K562 (cell line): ENCODE data around the gene PIP5K1B. TPM values are rescaled to one million over a fixed set of nuclear protein-coding genes. Genes with fewer than 3 reads are reported as not detected.
A peak's percentile ranks its signal among the peaks of the same experiment; 100 is the strongest.

Experiments
- ATAC-seq: fragments of 200-7000 bp; cut with Tn5 transposase; 3 replicates; pipeline ENCODE4 v1.9.1; 2020; ENCODE audit warnings: moderate library complexity
- BruUV-seq: library from RNA; stranded (reverse); fragments of 400-500 nt; replicated peaks from 2 replicates; lab custom pipeline; 2021; lab: Mats Ljungman, UMichigan
- CTCF ChIA-PET: fragments of 300-600 bp; formaldehyde crosslinking; extraction: SDS; loops from one replicate; lab custom pipeline; 2021; ENCODE audit warnings: low intra/inter-chr PET ratio; lab: Yijun Ruan, JAX
- POLR2A ChIA-PET: fragments of 300-600, 350-650 bp; sonication (Branson Sonifier 250); formaldehyde crosslinking; extraction: SDS; loops from one replicate; lab custom pipeline; 2021; ENCODE audit warnings: antibody characterized with exemption, inconsistent platforms; lab: Yijun Ruan, JAX
- DNase-seq, 4 experiments: peaks; one replicate each; pipeline versions ENCODE4 v3.0.0 to v3.0.0-alpha.2; 2011 to 2018; ENCODE audit warnings: low spot score in 3 of 4, mixed read lengths in 3 of 4; ENCODE audit errors: extremely low read depth in 1 of 4
- FAIRE-seq: peaks from 2 replicates; lab custom pipeline; 2011; peaks lifted over from hg19 to GRCh38; lab: Jason Lieb, UNC
- H2AFZ ChIP-seq: 2 replicates; pipeline ENCODE4 v1.6.0; 2011; ENCODE audit warnings: low read depth, low read length, control low read depth, inconsistent platforms
- H3K27ac ChIP-seq: fragments of 200-600 bp; 3 replicates; pipeline ENCODE4 v1.8.0; 2011; ENCODE audit warnings: low read depth, mild to moderate bottlenecking, control low read depth, inconsistent platforms, low read length, moderate library complexity, mixed read lengths; ENCODE audit errors: extremely low read depth
- H3K27me3 ChIP-seq, 2 experiments: fragments of 300-600 bp in 1 of 2; 2 replicates in 1 of 2; 3 replicates in 1 of 2; pipeline versions ENCODE4 v1.6.0 to v1.8.0; 2011; ENCODE audit warnings: inconsistent platforms in 2 of 2, low read length in 2 of 2, mild to moderate bottlenecking in 1 of 2, mixed read lengths in 1 of 2, moderate library complexity in 1 of 2; ENCODE audit not compliant: control insufficient read depth in 2 of 2, insufficient read depth in 2 of 2
- H3K36me3 ChIP-seq: fragments of 300-600 bp; 3 replicates; pipeline ENCODE4 v1.8.0; 2011; ENCODE audit warnings: mild to moderate bottlenecking, low read length, inconsistent platforms; ENCODE audit not compliant: control insufficient read depth, insufficient read depth
- H3K4me1 ChIP-seq, 2 experiments: fragments of 200-600 bp in 1 of 2; replicated peaks in 1 of 2; 2 replicates in 1 of 2; 3 replicates in 1 of 2; pipeline versions ENCODE4 v1.5.1 to v1.8.0; 2011; ENCODE audit warnings: inconsistent platforms in 2 of 2, low read length in 2 of 2, mild to moderate bottlenecking in 1 of 2, mixed read lengths in 1 of 2, moderate library complexity in 1 of 2; ENCODE audit not compliant: control insufficient read depth in 2 of 2, insufficient read depth in 2 of 2
- H3K4me2 ChIP-seq: 2 replicates; pipeline ENCODE4 v1.6.1; 2011; ENCODE audit warnings: low read length, control low read depth, inconsistent platforms, mixed read lengths; ENCODE audit not compliant: insufficient read depth
- H3K4me3 ChIP-seq: fragments of 200-600 bp; sonication (generic), shearing (Covaris generic); 2 replicates; pipeline ENCODE4 v1.5.1; 2016; ENCODE audit warnings: control low read depth, inconsistent platforms
- H3K79me2 ChIP-seq: fragments of 200-600 bp; 3 replicates; pipeline ENCODE4 v1.8.0; 2011; ENCODE audit warnings: low read length, inconsistent platforms; ENCODE audit not compliant: control insufficient read depth, insufficient read depth
- H3K9ac ChIP-seq, 2 experiments: 2 replicates each; pipeline versions ENCODE4 v1.6.0 to v1.6.1; 2011; ENCODE audit warnings: low read depth in 2 of 2, low read length in 2 of 2, control low read depth in 1 of 2, inconsistent platforms in 1 of 2, mild to moderate bottlenecking in 1 of 2, mixed read lengths in 1 of 2; ENCODE audit not compliant: insufficient read depth in 1 of 2
- H3K9me1 ChIP-seq: one replicate; pipeline ENCODE4 v1.6.0; 2011; ENCODE audit warnings: inconsistent platforms, mild to moderate bottlenecking, low read length, moderate library complexity; ENCODE audit not compliant: control insufficient read depth, insufficient read depth
- H3K9me3 ChIP-seq: replicated peaks from 2 replicates; pipeline ENCODE4 v1.5.1; 2011; ENCODE audit warnings: low read depth, low read length, inconsistent platforms; ENCODE audit not compliant: control insufficient read depth, insufficient read depth
- H4K20me1 ChIP-seq: replicated peaks from 2 replicates; pipeline ENCODE4 v1.6.1; 2011; ENCODE audit warnings: low read length, inconsistent platforms, mixed read lengths; ENCODE audit not compliant: control insufficient read depth, insufficient read depth
- BRF1 ChIP-seq: IDR thresholded peaks from 3 replicates; pipeline ENCODE4 v1.6.1; 2011; ENCODE audit warnings: borderline replicate concordance, mild to moderate bottlenecking; ENCODE audit not compliant: insufficient read length; ENCODE audit errors: extremely low read depth
- CBFB ChIP-seq: sonication (generic); formaldehyde crosslinking; IDR thresholded peaks from 2 replicates; pipeline ENCODE4 v1.4.0; 2020; ENCODE audit warnings: mild to moderate bottlenecking, missing genetic modification reagents
- CBX2 ChIP-seq: fragments of 200-600 bp; sonication (generic); IDR thresholded peaks from one replicate; pipeline ENCODE4 v1.6.1; 2012; ENCODE audit warnings: mild to moderate bottlenecking, low read length, inconsistent platforms; ENCODE audit not compliant: insufficient read depth, poor library complexity, severe bottlenecking
- CREB3L1 ChIP-seq: fragments of 450-650 bp; IDR thresholded peaks from 2 replicates; pipeline ENCODE4 v1.6.1; 2014; ENCODE audit warnings: low read depth, mild to moderate bottlenecking, moderate library complexity, borderline replicate concordance
- MEIS2 ChIP-seq: fragments of 450-650 bp; IDR thresholded peaks from 2 replicates; pipeline ENCODE4 v1.6.1; 2014; ENCODE audit warnings: mild to moderate bottlenecking; ENCODE audit not compliant: partially characterized antibody
- SMARCE1 ChIP-seq: fragments of 450-650 bp; IDR thresholded peaks from 2 replicates; pipeline ENCODE4 v1.7.1; 2016; ENCODE audit warnings: mild to moderate bottlenecking
- ZNF184 ChIP-seq: sonication (generic); formaldehyde crosslinking; IDR thresholded peaks from 2 replicates; pipeline ENCODE4 v1.5.0; 2020; ENCODE audit warnings: missing genetic modification reagents
- ZNF197 ChIP-seq: fragments of 200-800 bp; sonication (Bioruptor generic); IDR thresholded peaks from 2 replicates; pipeline ENCODE4 v1.6.1; 2016; ENCODE audit warnings: low read depth, missing genetic modification characterization, missing compliant biosample characterization
- ZNF395 ChIP-seq: fragments of 200-800 bp; sonication (Bioruptor generic); IDR thresholded peaks from 2 replicates; pipeline ENCODE4 v1.6.1; 2017; ENCODE audit warnings: missing genetic modification characterization, missing compliant biosample characterization
- ZNF57 ChIP-seq: fragments of 450-650 bp; formaldehyde crosslinking; IDR thresholded peaks from 2 replicates; pipeline ENCODE4 v1.4.0; 2020; ENCODE audit warnings: mild to moderate bottlenecking, moderate library complexity
- ZNF77 ChIP-seq: fragments of 250-450 bp; sonication (Bioruptor Pico); IDR thresholded peaks from 2 replicates; pipeline ENCODE4 v1.5.0; 2020
- WGBS: fragments of 100-300 bp; shearing (Covaris generic); methylation state at CpG from one replicate; pipeline ENCODE4 v1.1.6; 2016; ENCODE audit warnings: low coverage, mixed read lengths; ENCODE audit not compliant: insufficient coverage; ENCODE audit errors: missing lambda C conversion rate; 5-methylcytosine and 5-hydroxymethylcytosine counted together
- in situ Hi-C: fragments of 300-500 bp; cut with MboI; formaldehyde crosslinking; loops from 4 replicates; pipeline ENCODE4 v1.15.0; 2018; ENCODE audit warnings: inconsistent platforms, mixed read lengths
- intact Hi-C: fragments of 100-400 bp; cut with micrococcal nuclease; formaldehyde crosslinking; loops from 2 replicates; pipeline ENCODE4 v1.14.2; 2022
- polyA plus RNA-seq, 8 experiments: library from polyadenylated mRNA; depleted of rRNA in 4 of 8; stranded (reverse) in 5 of 8; unstranded in 3 of 8; fragments of >200 nt; fragmentation: Nextera tagmentation in 2 of 8; fragmentation: Illumina TruSeq in 1 of 8; extraction: Ambion mirVana in 2 of 8; extraction: Trizol in 1 of 8; gene quantifications; 2 replicates each; pipeline versions ENCODE4 v1.2.1 to v1.2.3, GENCODE V29; 2011 to 2014; ENCODE audit warnings: inconsistent platforms in 1 of 8, missing spikeins in 1 of 8
- total RNA-seq, 7 experiments: library from RNA; depleted of rRNA in 6 of 7; stranded (reverse); fragments of >200 nt in 6 of 7; fragmentation: Illumina TruSeq in 2 of 7; extraction: Trizol in 2 of 7; gene quantifications; 2 replicates each; pipeline versions ENCODE4 v1.2.1 to v1.2.3, GENCODE V29; 2011 to 2021; ENCODE audit warnings: low replicate concordance in 1 of 7
- TF ChIP-seq, protein P1 (sequence below): fragments of 450-650 bp; IDR thresholded peaks from 2 replicates; pipeline ENCODE4 v1.6.1; 2016
- TF ChIP-seq, protein P2 (sequence below): fragments of 450-650 bp; IDR thresholded peaks from 2 replicates; pipeline ENCODE4 v1.6.1; 2016; ENCODE audit warnings: missing biosample characterization, missing genetic modification characterization
- TF ChIP-seq, protein P3 (sequence below), 2 experiments: fragments of 450-650 bp; conservative IDR thresholded peaks; 2 replicates each; pipeline ENCODE4 v1.6.1; 2017; ENCODE audit warnings: mild to moderate bottlenecking in 2 of 2, moderate library complexity in 2 of 2

Gene PIP5K1B
- total and polyA plus RNA-seq, 9 of the 15 experiments (the other 6 are each of a cell fraction or from before 2014, with no cell fraction given) = 3.1 to 12.9 (median 7.4) TPM

DNA sequence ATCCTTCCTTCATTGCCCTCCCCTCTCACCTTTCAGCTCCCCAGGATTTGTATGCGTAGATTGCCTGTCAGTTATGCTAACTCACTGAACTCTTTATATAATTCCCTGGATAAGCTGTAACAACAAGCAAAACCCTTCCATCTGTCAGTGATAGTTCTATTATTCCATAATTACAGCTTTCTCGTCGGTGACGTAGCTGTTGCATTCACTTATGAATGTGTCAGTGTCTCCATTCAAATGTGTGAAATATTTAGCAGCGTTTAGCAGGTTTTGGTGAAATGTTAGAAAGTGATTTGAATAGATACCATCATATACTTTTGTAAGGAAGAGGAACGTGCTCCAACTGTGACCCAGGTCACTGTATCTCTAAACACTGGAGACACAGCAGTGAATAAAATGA lies 45.2 kb downstream of the PIP5K1B start:
- BruUV-seq = no TSS peak
- Histone ChIP-seq H3K4me3 (no peak overlapping the region), H3K79me2 (peaks cover 55% of the 10 kb centered on the region), H3K27me3 (no peaks in the 10 kb centered on the region), H3K36me3 (no peaks in the 10 kb centered on the region), H3K9me1 (no peaks in the 10 kb centered on the region), H3K27ac (peak overlapping the region; percentile 65), H3K4me1 (peaks cover 6 to 46% of the 10 kb centered on the region in 2 experiments), H4K20me1 (no peaks in the 10 kb centered on the region), H2AFZ (peak overlapping the region; percentile 64; the same call in 1 of the 2 replicates), H3K9me3 (no peaks in the 10 kb centered on the region), H3K4me2 (peak overlapping the region; percentile 51), H3K9ac (peak overlapping the region in 1 of 2 experiments; percentile 40; a peak in 1 of 4 replicates)
- CTCF ChIA-PET = no interaction called here
- DNase-seq = no peak
- POLR2A ChIA-PET = no interaction called here
- FAIRE-seq = no peak
- intact Hi-C loops = loop anchor here (2.0 to 5.0 kb wide), 2 partner anchors 29 to 43 kb away; partner anchors contain the start of gene PIP5K1B
- in situ Hi-C loops = no loop called here
- 12% methylated on average over 6 of the region's 6 CpGs for WGBS
- ATAC-seq = no peak
- TF ChIP-seq ZNF184 (CRISPR knock-in tag) = no peak
- TF ChIP-seq MEIS2 = no peak
- TF ChIP-seq CBX2 = no peak
- no peak for TF ChIP-seq CBFB
- TF ChIP-seq, protein P1, sequence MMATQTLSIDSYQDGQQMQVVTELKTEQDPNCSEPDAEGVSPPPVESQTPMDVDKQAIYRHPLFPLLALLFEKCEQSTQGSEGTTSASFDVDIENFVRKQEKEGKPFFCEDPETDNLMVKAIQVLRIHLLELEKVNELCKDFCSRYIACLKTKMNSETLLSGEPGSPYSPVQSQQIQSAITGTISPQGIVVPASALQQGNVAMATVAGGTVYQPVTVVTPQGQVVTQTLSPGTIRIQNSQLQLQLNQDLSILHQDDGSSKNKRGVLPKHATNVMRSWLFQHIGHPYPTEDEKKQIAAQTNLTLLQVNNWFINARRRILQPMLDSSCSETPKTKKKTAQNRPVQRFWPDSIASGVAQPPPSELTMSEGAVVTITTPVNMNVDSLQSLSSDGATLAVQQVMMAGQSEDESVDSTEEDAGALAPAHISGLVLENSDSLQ = peak; percentile 47; the same call in 1 of the 2 replicates
- no peak for TF ChIP-seq ZNF395 (CRISPR knock-in tag)
- TF ChIP-seq, protein P2, sequence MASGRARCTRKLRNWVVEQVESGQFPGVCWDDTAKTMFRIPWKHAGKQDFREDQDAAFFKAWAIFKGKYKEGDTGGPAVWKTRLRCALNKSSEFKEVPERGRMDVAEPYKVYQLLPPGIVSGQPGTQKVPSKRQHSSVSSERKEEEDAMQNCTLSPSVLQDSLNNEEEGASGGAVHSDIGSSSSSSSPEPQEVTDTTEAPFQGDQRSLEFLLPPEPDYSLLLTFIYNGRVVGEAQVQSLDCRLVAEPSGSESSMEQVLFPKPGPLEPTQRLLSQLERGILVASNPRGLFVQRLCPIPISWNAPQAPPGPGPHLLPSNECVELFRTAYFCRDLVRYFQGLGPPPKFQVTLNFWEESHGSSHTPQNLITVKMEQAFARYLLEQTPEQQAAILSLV = no peak
- TF ChIP-seq SMARCE1 = no peak
- TF ChIP-seq, protein P3, sequence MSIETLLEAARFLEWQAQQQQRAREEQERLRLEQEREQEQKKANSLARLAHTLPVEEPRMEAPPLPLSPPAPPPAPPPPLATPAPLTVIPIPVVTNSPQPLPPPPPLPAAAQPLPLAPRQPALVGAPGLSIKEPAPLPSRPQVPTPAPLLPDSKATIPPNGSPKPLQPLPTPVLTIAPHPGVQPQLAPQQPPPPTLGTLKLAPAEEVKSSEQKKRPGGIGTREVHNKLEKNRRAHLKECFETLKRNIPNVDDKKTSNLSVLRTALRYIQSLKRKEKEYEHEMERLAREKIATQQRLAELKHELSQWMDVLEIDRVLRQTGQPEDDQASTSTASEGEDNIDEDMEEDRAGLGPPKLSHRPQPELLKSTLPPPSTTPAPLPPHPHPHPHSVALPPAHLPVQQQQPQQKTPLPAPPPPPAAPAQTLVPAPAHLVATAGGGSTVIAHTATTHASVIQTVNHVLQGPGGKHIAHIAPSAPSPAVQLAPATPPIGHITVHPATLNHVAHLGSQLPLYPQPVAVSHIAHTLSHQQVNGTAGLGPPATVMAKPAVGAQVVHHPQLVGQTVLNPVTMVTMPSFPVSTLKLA (conservative IDR thresholded peaks at IDR 0.05) = 0 out of 4 replicates have a peak, but pooled peaks of 1 of the 2 experiments have one; percentile 16
- TF ChIP-seq BRF1 = no peak
- TF ChIP-seq ZNF57 = no peak
- no peak for TF ChIP-seq CREB3L1
- no peak for TF ChIP-seq ZNF77 (CRISPR knock-in tag)
- no peak for TF ChIP-seq ZNF197 (CRISPR knock-in tag)
